ENCODE data around the gene UFSP1. TPM values are rescaled to one million over a fixed set of nuclear protein-coding genes. Genes with fewer than 3 reads are reported as not detected.
"Not testable (repeated sequence)": the region's sequence is repeated elsewhere in the genome, so short reads cannot be mapped to it uniquely, and the experiment has no call there.

Gene UFSP1
- total and polyA plus RNA-seq, 2 donors = 2.6 to 6.2 TPM

GRCh38 chr7:100865938-100866728 lies 23.4 kb downstream of the UFSP1 start:
- H3K4me1 ChIP-seq (ENCODE audit: insufficient read depth) = no peaks in the 10 kb centered on the region
- H3K27ac ChIP-seq (ENCODE audit: low read depth) = peak overlapping the region; percentile 89
- no peak for DNase-seq (ENCODE audit: extremely low spot score)
- H3K36me3 ChIP-seq (ENCODE audit: insufficient read depth) = peaks cover 5% of the 10 kb centered on the region
- 61% methylated on average over 46 of the region's 46 CpGs for WGBS
- H3K4me3 ChIP-seq (ENCODE audit: low read depth, low read length) = no peak overlapping the region

GRCh38 chr7:100865372-100865911 lies 24.1 kb downstream of the UFSP1 start:
- no peaks in the 10 kb centered on the region for H3K4me1 ChIP-seq (ENCODE audit: insufficient read depth)
- DNase-seq (ENCODE audit: extremely low spot score) = no peak
- H3K4me3 ChIP-seq (ENCODE audit: low read depth, low read length) = no peak overlapping the region
- peak overlapping the region; percentile 89 for H3K27ac ChIP-seq (ENCODE audit: low read depth)
- WGBS = 77% methylated on average over 17 of the region's 17 CpGs
- peaks cover 2% of the 10 kb centered on the region for H3K36me3 ChIP-seq (ENCODE audit: insufficient read depth)

- Histone ChIP-seq H3K27ac (ENCODE audit: low read depth) (no peak overlapping the region), H3K4me3 (ENCODE audit: low read depth, low read length) (no peak overlapping the region), H3K36me3 (ENCODE audit: insufficient read depth) (peaks cover 2% of the 10 kb centered on the region), H3K4me1 (ENCODE audit: insufficient read depth) (no peaks in the 10 kb centered on the region)
- 90% methylated on average over 12 of the region's 12 CpGs for WGBS
- no peak for DNase-seq (ENCODE audit: extremely low spot score)
Observed at GRCh38 chr7:100864263-100864845, 25.2 kb downstream of the UFSP1 start.

GRCh38 chr7:100863406-100863950 lies 26.0 kb downstream of the UFSP1 start:
- no peak for DNase-seq (ENCODE audit: extremely low spot score)
- Histone ChIP-seq H3K27ac (ENCODE audit: low read depth) (no peak overlapping the region), H3K36me3 (ENCODE audit: insufficient read depth) (peaks cover 2% of the 10 kb centered on the region), H3K4me3 (ENCODE audit: low read depth, low read length) (no peak overlapping the region), H3K4me1 (ENCODE audit: insufficient read depth) (no peaks in the 10 kb centered on the region)
- WGBS = 63% methylated on average over 10 of the region's 10 CpGs

GRCh38 chr7:100861616-100861985 lies 27.9 kb downstream of the UFSP1 start:
- WGBS = 92% methylated on average over 14 of the region's 14 CpGs
- DNase-seq (ENCODE audit: extremely low spot score) = no peak
- Histone ChIP-seq H3K27ac (ENCODE audit: low read depth) (no peak overlapping the region), H3K36me3 (ENCODE audit: insufficient read depth) (peaks cover 2% of the 10 kb centered on the region), H3K4me1 (ENCODE audit: insufficient read depth) (no peaks in the 10 kb centered on the region), H3K4me3 (ENCODE audit: low read depth, low read length) (no peak overlapping the region)

- peaks cover 2% of the 10 kb centered on the region for H3K36me3 ChIP-seq (ENCODE audit: insufficient read depth)
- H3K4me3 ChIP-seq (ENCODE audit: low read depth, low read length) = no peak overlapping the region
- no peak for DNase-seq (ENCODE audit: extremely low spot score)
- no peaks in the 10 kb centered on the region for H3K4me1 ChIP-seq (ENCODE audit: insufficient read depth)
- no peak overlapping the region for H3K27ac ChIP-seq (ENCODE audit: low read depth)
- WGBS = 91% methylated on average over 18 of the region's 18 CpGs
Observed at GRCh38 chr7:100860702-100861615, 28.6 kb downstream of the UFSP1 start.

GRCh38 chr7:100859856-100860255 lies 29.7 kb downstream of the UFSP1 start:
- H3K4me1 ChIP-seq (ENCODE audit: insufficient read depth) = no peaks in the 10 kb centered on the region
- peaks cover 2% of the 10 kb centered on the region for H3K36me3 ChIP-seq (ENCODE audit: insufficient read depth)
- no peak for DNase-seq (ENCODE audit: extremely low spot score)
- WGBS = 88% methylated on average over 15 of the region's 15 CpGs
- H3K27ac ChIP-seq (ENCODE audit: low read depth) = no peak overlapping the region
- no peak overlapping the region for H3K4me3 ChIP-seq (ENCODE audit: low read depth, low read length)

GRCh38 chr7:100856871-100857282 lies 32.6 kb downstream of the UFSP1 start:
- WGBS = 83% methylated on average over 16 of the region's 16 CpGs

GRCh38 chr7:100855515-100855914 lies 34.0 kb downstream of the UFSP1 start:
- H3K36me3 ChIP-seq (ENCODE audit: insufficient read depth) = no peaks in the 10 kb centered on the region
- no peak for DNase-seq (ENCODE audit: extremely low spot score)

More at GRCh38 chr7:100856871-100857282, 32.6 kb downstream of the UFSP1 start:
- Histone ChIP-seq H3K4me3 (ENCODE audit: low read depth, low read length) (no peak overlapping the region), H3K36me3 (ENCODE audit: insufficient read depth) (peaks cover 2% of the 10 kb centered on the region), H3K4me1 (ENCODE audit: insufficient read depth) (no peaks in the 10 kb centered on the region), H3K27ac (ENCODE audit: low read depth) (no peak overlapping the region)
- DNase-seq (ENCODE audit: extremely low spot score) = no peak

GRCh38 chr7:100854899-100855298 lies 34.6 kb downstream of the UFSP1 start:
- H3K4me3 ChIP-seq (ENCODE audit: low read depth, low read length); H3K36me3 ChIP-seq (ENCODE audit: insufficient read depth); DNase-seq (ENCODE audit: extremely low spot score); H3K4me1 ChIP-seq (ENCODE audit: insufficient read depth); H3K27ac ChIP-seq (ENCODE audit: low read depth): not testable (repeated sequence)
- 96% methylated on average over 9 of the region's 9 CpGs for WGBS

More at GRCh38 chr7:100855515-100855914, 34.0 kb downstream of the UFSP1 start:
- H3K4me3 ChIP-seq (ENCODE audit: low read depth, low read length) = no peak overlapping the region
- no peaks in the 10 kb centered on the region for H3K4me1 ChIP-seq (ENCODE audit: insufficient read depth)
- H3K27ac ChIP-seq (ENCODE audit: low read depth) = no peak overlapping the region
- 89% methylated on average over 10 of the region's 10 CpGs for WGBS

- DNase-seq (ENCODE audit: extremely low spot score) = no peak
- no peak overlapping the region for H3K4me3 ChIP-seq (ENCODE audit: low read depth, low read length)
- H3K27ac ChIP-seq (ENCODE audit: low read depth) = no peak overlapping the region
- WGBS = 90% methylated on average over 14 of the region's 14 CpGs
- no peaks in the 10 kb centered on the region for H3K4me1 ChIP-seq (ENCODE audit: insufficient read depth)
- no peaks in the 10 kb centered on the region for H3K36me3 ChIP-seq (ENCODE audit: insufficient read depth)
Observed at GRCh38 chr7:100854146-100854895, 35.2 kb downstream of the UFSP1 start.

- peak within 1 kb of the TSS; percentile 70 for H3K4me3 ChIP-seq (ENCODE audit: low read depth, low read length)
- WGBS = under 1% methylated on average over 71 of the region's 71 CpGs
- no peaks in the 10 kb centered on the region for H3K4me1 ChIP-seq (ENCODE audit: insufficient read depth)
- DNase-seq (ENCODE audit: extremely low spot score) = no peak
- no peaks in the 10 kb centered on the region for H3K36me3 ChIP-seq (ENCODE audit: insufficient read depth)
- peak within 1 kb of the TSS; percentile 62 for H3K27ac ChIP-seq (ENCODE audit: low read depth)
Observed at GRCh38 chr7:100852048-100852872, 37.3 kb downstream of the UFSP1 start, which contains the start of gene SLC12A9. TSS of gene SLC12A9 (plus strand) at chr7:100852713. CDS start at chr7:100854198, 1,485 bp downstream.
